Central memory CD8-positive, alpha-beta T cell (primary cell): Measurements from ENCODE around the gene ZFP36L2.

Experiments
- ATAC-seq: fragments of 150-1000 bp; cut with Tn5 transposase; replicated peaks from 2 replicates; pipeline ENCODE4 v1.10.0; 2022; ENCODE audit warnings: mild to moderate bottlenecking, moderate FRiP score, moderate number of reproducible peaks; ENCODE audit not compliant: poor library complexity, severe bottlenecking; ENCODE audit errors: extremely low read depth
- DNase-seq, 2 donors: peaks; one replicate each; pipeline ENCODE4 v3.0.0; 2021; ENCODE audit warnings: low spot score in 2 of 2
- H3K27ac Mint-ChIP-seq: one replicate; pipeline ENCODE4 v1.8.0; 2022; ENCODE audit warnings: low read depth, mild to moderate bottlenecking, moderate library complexity, mixed read lengths
- H3K27me3 Mint-ChIP-seq: one replicate; pipeline ENCODE4 v1.8.0; 2022; ENCODE audit warnings: mixed read lengths
- H3K36me3 Mint-ChIP-seq: one replicate; pipeline ENCODE4 v1.8.0; 2022; ENCODE audit warnings: mild to moderate bottlenecking, moderate library complexity, mixed read lengths; ENCODE audit not compliant: insufficient read depth
- H3K4me1 Mint-ChIP-seq: one replicate; pipeline ENCODE4 v1.8.0; 2022; ENCODE audit warnings: mixed read lengths
- H3K4me3 Mint-ChIP-seq: one replicate; pipeline ENCODE4 v1.8.0; 2022; ENCODE audit warnings: mild to moderate bottlenecking, moderate library complexity, mixed read lengths
- H3K9me3 Mint-ChIP-seq: one replicate; pipeline ENCODE4 v1.8.0; 2022; ENCODE audit warnings: mixed read lengths

Gene ZFP36L2

GRCh38 chr2:43219383-43220228 is 6.8 kb downstream of the ZFP36L2 start:
- Mint-ChIP-seq H3K4me1 (peaks cover 50% of the 10 kb centered on the region), H3K27me3 (no peaks in the 10 kb centered on the region), H3K4me3 (peak overlapping the region; percentile 65), H3K36me3 (peaks cover 59% of the 10 kb centered on the region), H3K27ac (peak overlapping the region; percentile 95), H3K9me3 (no peaks in the 10 kb centered on the region)
- ATAC-seq (peak; percentile 67), DNase-seq (peak; percentile 65 to 82)

GRCh38 chr2:43218702-43219382 is 7.6 kb downstream of the ZFP36L2 start:
- Mint-ChIP-seq H3K27me3 (no peaks in the 10 kb centered on the region), H3K9me3 (no peaks in the 10 kb centered on the region), H3K27ac (peak overlapping the region; percentile 95), H3K4me3 (peak overlapping the region; percentile 65), H3K4me1 (peaks cover 44% of the 10 kb centered on the region), H3K36me3 (peaks cover 52% of the 10 kb centered on the region)
- ATAC-seq (peak; percentile 70), DNase-seq (peak; percentile 63 to 84)

- Mint-ChIP-seq H3K9me3 (no peaks in the 10 kb centered on the region), H3K27ac (peak overlapping the region; percentile 95), H3K36me3 (peaks cover 46% of the 10 kb centered on the region), H3K4me1 (peaks cover 45% of the 10 kb centered on the region), H3K4me3 (peak overlapping the region; percentile 65), H3K27me3 (no peaks in the 10 kb centered on the region)
- ATAC-seq (no peak), DNase-seq (no peak)
Measured at GRCh38 chr2:43218155-43218701, 8.2 kb downstream of the ZFP36L2 start.

GRCh38 chr2:43217228-43218154 is 8.9 kb downstream of the ZFP36L2 start:
- no peak for DNase-seq
- ATAC-seq, result no peak
- Mint-ChIP-seq H3K4me3 (peak overlapping the region; percentile 54), H3K36me3 (peaks cover 40% of the 10 kb centered on the region), H3K27ac (peak overlapping the region; percentile 95), H3K27me3 (no peaks in the 10 kb centered on the region), H3K4me1 (peaks cover 52% of the 10 kb centered on the region), H3K9me3 (no peaks in the 10 kb centered on the region)

GRCh38 chr2:43216629-43217028 is 9.8 kb downstream of the ZFP36L2 start:
- Mint-ChIP-seq H3K27ac (no peak overlapping the region), H3K4me1 (peaks cover 50% of the 10 kb centered on the region), H3K27me3 (no peaks in the 10 kb centered on the region)

GRCh38 chr2:43215673-43216255 is 10.6 kb downstream of the ZFP36L2 start:
- Mint-ChIP-seq H3K4me3 (no peak overlapping the region), H3K27me3 (no peaks in the 10 kb centered on the region), H3K36me3 (peaks cover 23% of the 10 kb centered on the region), H3K4me1 (peaks cover 44% of the 10 kb centered on the region), H3K27ac (no peak overlapping the region), H3K9me3 (no peaks in the 10 kb centered on the region)
- DNase-seq (no peak), ATAC-seq (no peak)

More at GRCh38 chr2:43216629-43217028, 9.8 kb downstream of the ZFP36L2 start:
- ATAC-seq, result no peak
- no peak for DNase-seq
- H3K36me3 Mint-ChIP-seq, result peaks cover 32% of the 10 kb centered on the region
- H3K4me3 Mint-ChIP-seq, result no peak overlapping the region
- no peaks in the 10 kb centered on the region for H3K9me3 Mint-ChIP-seq

GRCh38 chr2:43214253-43214652 is 12.2 kb downstream of the ZFP36L2 start:
- Mint-ChIP-seq H3K36me3 (peaks cover 10% of the 10 kb centered on the region), H3K27me3 (no peaks in the 10 kb centered on the region), H3K4me3 (no peak overlapping the region), H3K27ac (no peak overlapping the region), H3K4me1 (peaks cover 41% of the 10 kb centered on the region), H3K9me3 (no peaks in the 10 kb centered on the region)
- no peak for DNase-seq
- ATAC-seq, result no peak

- H3K4me3 Mint-ChIP-seq, result no peak overlapping the region
- peaks cover 36% of the 10 kb centered on the region for H3K4me1 Mint-ChIP-seq
- ATAC-seq (no peak), DNase-seq (no peak)
- no peaks in the 10 kb centered on the region for H3K9me3 Mint-ChIP-seq
- peak overlapping the region; percentile 78 for H3K27ac Mint-ChIP-seq
- peaks cover 3% of the 10 kb centered on the region for H3K36me3 Mint-ChIP-seq
- no peaks in the 10 kb centered on the region for H3K27me3 Mint-ChIP-seq
Measured at GRCh38 chr2:43212931-43213330, 13.5 kb downstream of the ZFP36L2 start.

GRCh38 chr2:43212216-43212835 is 14.1 kb downstream of the ZFP36L2 start:
- DNase-seq (no peak), ATAC-seq (no peak)
- H3K36me3 Mint-ChIP-seq, result peaks cover 3% of the 10 kb centered on the region
- H3K4me3 Mint-ChIP-seq, result no peak overlapping the region
- no peaks in the 10 kb centered on the region for H3K9me3 Mint-ChIP-seq
- H3K27ac Mint-ChIP-seq, result peak overlapping the region; percentile 78
- peaks cover 30% of the 10 kb centered on the region for H3K4me1 Mint-ChIP-seq
- H3K27me3 Mint-ChIP-seq, result no peaks in the 10 kb centered on the region

- Mint-ChIP-seq H3K4me1 (peaks cover 29% of the 10 kb centered on the region), H3K36me3 (peaks cover 3% of the 10 kb centered on the region), H3K27me3 (no peaks in the 10 kb centered on the region), H3K9me3 (no peaks in the 10 kb centered on the region), H3K27ac (peak overlapping the region; percentile 61), H3K4me3 (peak overlapping the region; percentile 8)
- DNase-seq, result no peak
- peak; percentile 40 for ATAC-seq
Measured at GRCh38 chr2:43210467-43211303, 15.7 kb downstream of the ZFP36L2 start.

- no peaks in the 10 kb centered on the region for H3K27me3 Mint-ChIP-seq
- H3K36me3 Mint-ChIP-seq, result peaks cover 3% of the 10 kb centered on the region
- peak overlapping the region; percentile 16 for H3K27ac Mint-ChIP-seq
- peaks cover 29% of the 10 kb centered on the region for H3K4me1 Mint-ChIP-seq
- no peak for DNase-seq
- no peak overlapping the region for H3K4me3 Mint-ChIP-seq
- H3K9me3 Mint-ChIP-seq, result no peaks in the 10 kb centered on the region
- ATAC-seq, result no peak
Measured at GRCh38 chr2:43210125-43210466, 16.3 kb downstream of the ZFP36L2 start.
